Activated naive CD8-positive, alpha-beta T cell (primary cell): Measurements from ENCODE around the gene SLC2A4.

Experiments
- H3K27ac Mint-ChIP-seq: one replicate; pipeline ENCODE4 v1.8.0; 2021; ENCODE audit warnings: mixed read lengths
- H3K27me3 Mint-ChIP-seq: one replicate; pipeline ENCODE4 v1.8.0; 2021; ENCODE audit warnings: mixed read lengths
- H3K36me3 Mint-ChIP-seq: one replicate; pipeline ENCODE4 v1.8.0; 2021; ENCODE audit warnings: mixed read lengths
- H3K4me1 Mint-ChIP-seq: one replicate; pipeline ENCODE4 v1.8.0; 2021; ENCODE audit warnings: low read depth, mixed read lengths
- H3K4me3 Mint-ChIP-seq: one replicate; pipeline ENCODE4 v1.8.0; 2021; ENCODE audit warnings: mild to moderate bottlenecking, mixed read lengths
- H3K9me3 Mint-ChIP-seq: one replicate; pipeline ENCODE4 v1.8.0; 2021; ENCODE audit warnings: low read depth, mixed read lengths

Gene SLC2A4

GRCh38 chr17:7314719-7315569, 33.4 kb downstream of the SLC2A4 start, which contains the start of gene GPS2:
Gene GPS2 (minus strand): TSS chr17:7315360. CDS start chr17:7315052, 308 bp downstream.
- Mint-ChIP-seq H3K9me3 (no peaks in the 10 kb centered on the region), H3K36me3 (peaks cover 14% of the 10 kb centered on the region), H3K4me3 (peak within 1 kb of the TSS; percentile 95), H3K4me1 (peaks cover 45% of the 10 kb centered on the region), H3K27ac (peak within 1 kb of the TSS; percentile 92), H3K27me3 (no peaks in the 10 kb centered on the region)

GRCh38 chr17:7315570-7316235, 34.2 kb downstream of the SLC2A4 start:
- Mint-ChIP-seq H3K4me1 (peaks cover 38% of the 10 kb centered on the region), H3K9me3 (no peaks in the 10 kb centered on the region), H3K27me3 (no peaks in the 10 kb centered on the region), H3K4me3 (peak overlapping the region; percentile 85), H3K36me3 (peaks cover 7% of the 10 kb centered on the region), H3K27ac (peak overlapping the region; percentile 82)

- Mint-ChIP-seq H3K9me3 (no peaks in the 10 kb centered on the region), H3K27ac (no peak overlapping the region), H3K4me1 (peaks cover 27% of the 10 kb centered on the region), H3K4me3 (no peak overlapping the region), H3K27me3 (no peaks in the 10 kb centered on the region), H3K36me3 (peaks cover 4% of the 10 kb centered on the region)
Measured at GRCh38 chr17:7317161-7317803, 35.8 kb downstream of the SLC2A4 start.

GRCh38 chr17:7318121-7318860, 36.8 kb downstream of the SLC2A4 start:
- H3K4me3 Mint-ChIP-seq, result no peak overlapping the region
- H3K36me3 Mint-ChIP-seq, result peaks cover 2% of the 10 kb centered on the region
- peaks cover 17% of the 10 kb centered on the region for H3K4me1 Mint-ChIP-seq
- no peaks in the 10 kb centered on the region for H3K27me3 Mint-ChIP-seq
- no peaks in the 10 kb centered on the region for H3K9me3 Mint-ChIP-seq
- H3K27ac Mint-ChIP-seq, result peak overlapping the region; percentile 46

GRCh38 chr17:7321466-7321865, 39.9 kb downstream of the SLC2A4 start:
- Mint-ChIP-seq H3K36me3 (peaks cover 2% of the 10 kb centered on the region), H3K9me3 (no peaks in the 10 kb centered on the region), H3K27me3 (no peaks in the 10 kb centered on the region), H3K4me1 (peaks cover 5% of the 10 kb centered on the region), H3K27ac (no peak overlapping the region), H3K4me3 (no peak overlapping the region)

GRCh38 chr17:7322520-7323194, 41.1 kb downstream of the SLC2A4 start:
- Mint-ChIP-seq H3K4me3 (no peak overlapping the region), H3K4me1 (peaks cover 7% of the 10 kb centered on the region), H3K27me3 (no peaks in the 10 kb centered on the region), H3K9me3 (no peaks in the 10 kb centered on the region), H3K36me3 (peaks cover 2% of the 10 kb centered on the region), H3K27ac (no peak overlapping the region)

GRCh38 chr17:7323731-7324437, 42.4 kb downstream of the SLC2A4 start:
- Mint-ChIP-seq H3K9me3 (no peaks in the 10 kb centered on the region), H3K27me3 (no peaks in the 10 kb centered on the region), H3K27ac (no peak overlapping the region), H3K4me1 (peaks cover 19% of the 10 kb centered on the region), H3K36me3 (peaks cover 4% of the 10 kb centered on the region), H3K4me3 (no peak overlapping the region)

- Mint-ChIP-seq H3K36me3 (peaks cover 4% of the 10 kb centered on the region), H3K4me3 (no peak overlapping the region), H3K27me3 (no peaks in the 10 kb centered on the region), H3K4me1 (peaks cover 19% of the 10 kb centered on the region), H3K27ac (no peak overlapping the region), H3K9me3 (no peaks in the 10 kb centered on the region)
Measured at GRCh38 chr17:7324438-7324779, 42.9 kb downstream of the SLC2A4 start.

- H3K4me3 Mint-ChIP-seq, result no peak overlapping the region
- H3K27ac Mint-ChIP-seq, result no peak overlapping the region
- peaks cover 4% of the 10 kb centered on the region for H3K36me3 Mint-ChIP-seq
- H3K9me3 Mint-ChIP-seq, result no peaks in the 10 kb centered on the region
- H3K27me3 Mint-ChIP-seq, result no peaks in the 10 kb centered on the region
- H3K4me1 Mint-ChIP-seq, result peaks cover 25% of the 10 kb centered on the region
Measured at GRCh38 chr17:7325031-7325528, 43.6 kb downstream of the SLC2A4 start.

- Mint-ChIP-seq H3K9me3 (no peaks in the 10 kb centered on the region), H3K27me3 (no peaks in the 10 kb centered on the region), H3K4me3 (no peak overlapping the region), H3K27ac (no peak overlapping the region), H3K4me1 (peaks cover 31% of the 10 kb centered on the region), H3K36me3 (peaks cover 4% of the 10 kb centered on the region)
Measured at GRCh38 chr17:7326186-7326585, 44.7 kb downstream of the SLC2A4 start.

- H3K4me3 Mint-ChIP-seq, result no peak overlapping the region
- H3K36me3 Mint-ChIP-seq, result peaks cover 2% of the 10 kb centered on the region
- H3K4me1 Mint-ChIP-seq, result peaks cover 31% of the 10 kb centered on the region
- H3K27me3 Mint-ChIP-seq, result no peaks in the 10 kb centered on the region
- no peaks in the 10 kb centered on the region for H3K9me3 Mint-ChIP-seq
- H3K27ac Mint-ChIP-seq, result no peak overlapping the region
Measured at GRCh38 chr17:7327056-7327455, 45.5 kb downstream of the SLC2A4 start.

- H3K4me1 Mint-ChIP-seq, result peaks cover 35% of the 10 kb centered on the region
- H3K4me3 Mint-ChIP-seq, result peak overlapping the region; percentile 35
- peak overlapping the region; percentile 68 for H3K27ac Mint-ChIP-seq
Measured at GRCh38 chr17:7327501-7327900, 46.0 kb downstream of the SLC2A4 start.

GRCh38 chr17:7328009-7328408, 46.5 kb downstream of the SLC2A4 start:
- Mint-ChIP-seq H3K27me3 (no peaks in the 10 kb centered on the region), H3K4me3 (peak overlapping the region; percentile 90), H3K27ac (peak overlapping the region; percentile 93), H3K4me1 (peaks cover 39% of the 10 kb centered on the region), H3K9me3 (no peaks in the 10 kb centered on the region), H3K36me3 (peaks cover 2% of the 10 kb centered on the region)

More at GRCh38 chr17:7327501-7327900, 46.0 kb downstream of the SLC2A4 start:
- Mint-ChIP-seq H3K36me3 (peaks cover 2% of the 10 kb centered on the region), H3K27me3 (no peaks in the 10 kb centered on the region), H3K9me3 (no peaks in the 10 kb centered on the region)
